ENCODE data around the gene PAFAH1B2.
"Not testable (repeated sequence)": the region's sequence is repeated elsewhere in the genome, so short reads cannot be mapped to it uniquely, and the experiment has no call there.

Gene PAFAH1B2, protein sequence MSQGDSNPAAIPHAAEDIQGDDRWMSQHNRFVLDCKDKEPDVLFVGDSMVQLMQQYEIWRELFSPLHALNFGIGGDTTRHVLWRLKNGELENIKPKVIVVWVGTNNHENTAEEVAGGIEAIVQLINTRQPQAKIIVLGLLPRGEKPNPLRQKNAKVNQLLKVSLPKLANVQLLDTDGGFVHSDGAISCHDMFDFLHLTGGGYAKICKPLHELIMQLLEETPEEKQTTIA

DNA sequence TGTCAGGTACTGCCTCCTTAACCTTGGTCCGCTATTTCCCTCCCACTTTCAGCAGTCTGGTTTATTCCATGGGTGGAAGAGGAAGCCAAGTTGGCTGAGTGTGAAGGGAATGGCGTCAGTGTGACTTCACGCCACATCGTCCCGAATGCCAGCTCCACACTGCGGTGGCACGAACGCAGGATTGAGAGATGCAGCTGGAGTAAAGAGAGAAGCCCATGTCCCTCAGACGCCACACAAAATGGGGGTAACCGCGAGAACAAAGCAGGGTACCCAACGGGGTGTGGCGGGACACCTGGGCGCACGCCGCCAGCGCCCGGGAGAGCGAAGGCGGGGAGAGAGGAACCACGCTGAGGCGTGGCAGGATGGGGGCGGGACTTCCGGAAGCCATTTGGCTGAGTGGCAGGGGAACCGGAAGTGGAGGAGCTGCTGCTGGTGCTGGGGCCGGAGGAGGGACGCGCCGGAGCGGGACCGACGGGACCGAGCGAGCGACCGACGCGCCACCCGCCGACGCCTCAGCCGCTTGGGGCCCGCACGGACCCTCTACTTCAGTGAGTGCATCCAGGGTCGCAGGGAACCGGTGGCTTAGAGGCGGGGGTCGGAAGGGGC lies at the start of gene PAFAH1B2:
TSS of gene PAFAH1B2 (plus strand) at position 417 of the 606 bp plus-strand sequence. CDS start 8,161 bp downstream, outside the sequence.
- peak; percentile 91 for DNase-seq (ENCODE audit: low read depth)

DNA sequence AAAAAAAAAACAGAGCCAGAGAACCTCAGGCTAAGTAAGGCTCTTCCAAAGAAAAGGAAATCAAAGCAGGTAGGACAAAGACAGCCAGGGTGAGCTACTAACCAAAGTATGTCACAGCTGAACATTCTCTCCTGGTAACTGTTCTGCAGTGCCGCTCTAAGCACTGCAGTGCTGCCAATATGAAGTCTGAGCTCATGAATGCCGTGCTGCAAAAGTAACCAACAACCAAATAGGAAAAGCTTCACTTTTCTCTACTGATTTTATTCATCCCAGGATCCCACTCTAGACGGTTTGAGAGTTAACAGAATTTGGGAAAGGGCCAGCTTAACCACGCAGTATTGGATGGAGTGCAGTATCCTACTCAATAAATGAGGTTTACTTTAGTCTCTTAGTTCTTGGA lies 49.3 kb upstream of the PAFAH1B2 start:
- no peak for DNase-seq (ENCODE audit: low read depth)

DNA sequence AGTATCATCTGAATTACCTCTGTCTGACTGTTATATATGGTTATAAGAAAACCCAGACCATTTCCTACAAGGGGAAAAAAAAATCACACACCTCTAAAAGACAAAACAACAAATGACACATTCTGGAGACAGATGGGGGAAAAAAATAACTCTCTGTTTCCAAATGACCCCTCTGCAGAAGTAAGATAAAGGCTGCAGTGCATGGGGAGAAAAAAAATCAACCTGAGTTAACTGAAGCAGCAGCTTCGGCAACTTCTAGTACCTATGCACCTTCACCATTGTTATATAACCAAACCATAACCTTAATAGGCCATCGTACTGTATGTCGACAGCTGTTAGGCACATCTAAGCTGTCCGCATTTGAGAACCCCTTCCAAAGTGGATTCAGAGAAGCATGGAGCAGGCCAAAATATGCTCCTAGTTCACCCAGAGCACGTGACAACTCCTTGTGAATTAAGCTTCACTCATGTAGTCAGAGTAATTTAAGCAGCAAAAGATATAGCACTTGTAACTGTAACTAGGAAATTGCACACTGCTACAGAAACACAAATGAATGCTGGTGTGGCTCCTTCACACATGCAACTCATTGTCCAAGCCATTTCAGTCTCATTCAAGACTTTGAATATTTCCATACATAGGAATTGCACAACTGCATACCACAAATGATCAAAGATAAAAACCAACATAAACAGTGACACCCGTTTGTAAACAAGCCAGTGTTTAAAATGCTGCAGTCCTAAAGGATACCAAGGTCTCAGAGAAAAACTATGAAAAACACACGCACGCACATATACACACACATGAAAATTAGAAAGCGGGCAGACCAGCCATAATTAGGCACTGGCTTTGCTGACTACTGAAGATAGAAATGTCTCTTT lies 48.6 kb upstream of the PAFAH1B2 start:
- DNase-seq (ENCODE audit: low read depth), result no peak

DNA sequence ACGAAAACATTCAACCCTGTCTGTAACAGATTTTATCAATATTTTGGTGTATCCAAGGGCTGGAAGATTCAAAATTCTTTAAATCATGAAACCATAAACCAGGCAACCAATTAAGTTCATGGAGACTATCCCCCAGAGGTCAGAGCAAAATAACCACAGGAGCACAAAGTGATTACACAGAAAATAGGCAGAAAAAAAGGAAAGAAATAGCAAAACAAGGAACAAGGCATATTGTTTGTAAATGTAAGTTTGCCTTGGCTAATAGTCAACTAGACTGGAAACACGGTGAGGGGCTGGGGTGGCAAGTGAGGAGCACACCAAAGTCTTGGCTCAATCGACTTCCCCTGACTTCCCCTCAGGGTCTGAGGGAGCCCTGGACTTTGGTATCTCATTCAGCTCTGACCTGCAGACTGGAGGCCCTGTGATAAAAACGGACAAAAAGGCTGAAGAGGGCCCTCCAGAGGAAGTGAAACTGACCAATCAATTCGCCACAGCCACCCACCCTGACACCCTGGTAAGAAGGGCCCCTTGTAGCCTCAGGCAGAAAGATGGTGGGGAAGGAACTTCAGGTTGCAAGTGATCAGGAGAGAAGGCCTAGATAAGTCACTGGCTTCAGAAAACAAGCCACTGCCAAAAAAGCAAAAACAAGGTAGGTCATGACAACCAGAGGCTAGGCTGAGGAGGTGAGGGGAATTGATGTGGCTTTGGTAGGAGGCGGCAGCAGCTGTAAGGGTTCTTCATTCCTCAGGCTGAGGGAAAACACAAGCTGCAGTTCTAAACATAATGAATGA lies 47.7 kb upstream of the PAFAH1B2 start:
- DNase-seq (ENCODE audit: low read depth), result no peak

DNA sequence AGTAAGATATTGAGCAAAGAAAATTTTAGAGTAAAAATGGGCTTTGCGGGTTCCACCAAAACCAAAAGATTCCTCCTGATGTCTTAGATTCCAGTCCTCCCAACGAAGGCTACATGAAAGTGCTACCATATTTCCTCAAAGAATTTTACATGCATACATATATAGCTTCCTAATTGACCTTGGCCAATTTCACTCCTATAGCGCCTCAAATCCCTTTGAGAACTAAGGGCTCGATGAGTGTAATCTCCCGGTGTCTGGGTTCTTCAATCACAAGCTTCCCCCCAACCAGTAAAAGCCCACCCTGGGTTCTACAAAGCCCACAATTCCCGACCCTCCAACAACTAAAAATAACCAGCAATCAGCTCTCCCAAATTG lies 47.1 kb upstream of the PAFAH1B2 start:
- DNase-seq (ENCODE audit: low read depth), result no peak

DNA sequence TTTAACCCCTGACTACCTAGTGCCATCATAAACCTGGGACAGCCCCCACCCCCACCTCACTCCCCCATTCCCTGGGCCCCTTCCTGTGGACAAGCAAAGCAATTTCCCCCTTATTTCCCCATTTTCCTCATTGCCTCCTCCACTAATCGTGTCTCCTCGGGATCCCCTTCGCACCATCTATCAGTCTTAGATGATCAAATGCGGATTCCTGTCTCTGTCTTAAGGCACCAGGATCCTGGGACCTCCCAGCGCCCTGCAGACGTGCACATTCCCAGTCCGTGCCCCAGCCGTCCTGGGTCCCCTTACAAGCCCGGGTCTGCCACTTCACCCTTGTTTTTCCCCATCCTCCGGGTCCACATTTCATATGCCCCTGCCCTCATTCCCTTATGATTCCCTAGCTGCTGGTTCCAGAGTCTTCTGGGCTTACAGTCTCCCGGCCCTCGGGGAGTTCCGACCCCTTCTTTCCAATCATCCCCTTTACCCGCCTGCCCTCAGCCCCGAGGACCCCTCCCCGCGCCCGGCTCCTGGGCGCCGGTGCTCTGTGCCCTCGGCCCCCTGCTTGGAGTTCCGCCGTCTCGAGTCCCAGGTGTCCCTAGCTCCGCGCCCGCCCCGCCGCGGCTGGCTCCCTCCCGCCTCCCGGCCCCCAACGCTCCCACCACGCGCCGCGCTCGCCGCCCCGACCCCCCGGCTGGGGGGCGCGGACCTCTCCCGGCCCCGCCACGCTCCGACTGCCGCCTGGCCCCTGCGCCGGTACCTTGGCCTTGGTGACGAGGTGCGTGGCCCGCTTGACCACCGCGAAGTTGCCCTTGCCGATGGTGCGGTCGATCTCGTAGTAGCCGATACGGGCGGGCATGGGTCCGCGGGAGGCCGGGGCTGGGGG lies 46.5 kb upstream of the PAFAH1B2 start:
- peak; percentile 16 for DNase-seq (ENCODE audit: low read depth)

DNA sequence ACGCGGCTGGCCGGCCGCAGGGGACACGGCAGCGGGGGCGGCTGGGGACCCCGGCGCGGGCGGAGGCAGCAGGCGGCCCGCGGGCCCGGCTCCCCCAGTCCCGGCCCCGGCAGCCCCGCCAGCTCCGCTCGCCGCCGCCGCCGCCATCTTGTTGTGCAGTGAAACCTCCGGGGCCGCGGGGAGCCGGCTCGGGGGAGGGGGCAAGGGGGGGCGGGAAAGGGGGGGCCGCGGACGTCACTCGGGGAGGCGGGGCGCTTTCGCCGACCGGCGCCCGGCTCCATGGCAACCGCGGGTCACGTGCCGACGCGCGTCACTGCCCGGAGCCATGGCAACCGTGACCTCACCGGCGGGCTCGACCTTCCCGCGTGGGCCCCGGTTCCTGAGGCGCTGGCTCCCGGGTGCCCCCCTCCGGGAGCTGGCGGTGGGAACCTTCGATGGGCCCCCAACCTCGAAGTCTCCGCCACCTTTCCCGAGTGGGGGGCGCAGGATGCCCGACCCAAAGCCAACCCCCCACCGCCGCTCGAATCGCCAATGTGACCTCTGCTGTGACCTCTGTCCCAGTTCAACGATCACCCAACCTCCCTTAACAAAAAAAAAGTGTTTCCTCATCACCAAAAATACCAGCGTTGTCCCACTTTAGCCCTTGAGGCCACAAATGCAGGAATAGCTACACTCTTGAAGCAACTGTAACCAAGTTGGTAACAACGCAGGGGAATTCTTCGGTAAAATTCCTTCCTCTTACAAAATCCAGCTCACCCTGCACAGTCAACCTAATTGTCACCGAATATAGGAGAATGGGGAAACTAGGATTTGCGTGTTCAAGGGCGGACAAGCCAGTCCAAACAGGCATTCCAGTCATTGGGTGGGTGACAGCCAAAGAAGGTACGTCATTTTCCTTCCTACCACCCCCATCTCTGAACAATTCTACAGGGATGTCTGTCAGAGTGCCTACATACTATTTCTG lies 45.5 kb upstream of the PAFAH1B2 start, which contains the start of gene SIK3:
TSS of gene SIK3 (minus strand) at position 160 of the 964 bp plus-strand sequence. CDS start at position 147, 13 bp downstream.
- DNase-seq (ENCODE audit: low read depth), result peak; percentile 93

DNA sequence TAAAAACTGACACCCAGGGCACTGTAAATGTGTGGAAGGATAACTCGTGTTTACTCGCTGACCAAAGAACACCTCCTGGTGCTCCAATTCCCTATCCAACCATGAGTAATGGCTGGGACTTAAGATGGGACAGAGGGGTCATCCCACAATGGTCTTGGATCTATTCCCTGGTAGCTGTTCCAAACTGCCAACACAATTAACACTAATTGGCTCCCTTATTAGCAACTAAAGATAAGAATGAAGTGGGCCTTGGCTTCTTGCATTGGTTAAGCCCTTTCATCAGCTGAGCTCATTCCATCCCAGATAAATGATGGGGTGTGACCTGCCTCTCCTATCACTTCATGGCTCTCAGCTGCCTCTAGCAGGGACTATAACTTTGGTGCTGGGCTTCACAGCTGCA lies 44.4 kb upstream of the PAFAH1B2 start:
- DNase-seq (ENCODE audit: low read depth), result no peak

DNA sequence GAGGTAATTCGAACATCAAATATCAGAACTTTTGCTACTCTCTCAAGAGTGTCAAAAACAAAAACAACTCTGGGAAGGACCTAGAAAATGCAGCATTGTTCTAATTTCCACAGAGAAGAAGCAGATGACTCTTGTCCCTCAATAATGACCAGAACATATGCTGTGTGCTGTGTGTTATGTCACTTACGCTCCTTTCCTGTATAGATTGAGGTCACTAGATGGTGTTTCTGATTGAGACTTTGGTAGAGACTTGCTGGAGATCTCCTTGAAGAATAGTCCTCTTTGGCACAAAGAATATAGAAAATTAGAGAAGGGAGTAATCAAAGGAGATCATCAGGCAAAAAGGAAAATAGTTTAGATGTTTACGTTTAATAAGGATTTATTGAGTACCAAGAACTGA lies 43.5 kb upstream of the PAFAH1B2 start:
- DNase-seq (ENCODE audit: low read depth), result no peak

DNA sequence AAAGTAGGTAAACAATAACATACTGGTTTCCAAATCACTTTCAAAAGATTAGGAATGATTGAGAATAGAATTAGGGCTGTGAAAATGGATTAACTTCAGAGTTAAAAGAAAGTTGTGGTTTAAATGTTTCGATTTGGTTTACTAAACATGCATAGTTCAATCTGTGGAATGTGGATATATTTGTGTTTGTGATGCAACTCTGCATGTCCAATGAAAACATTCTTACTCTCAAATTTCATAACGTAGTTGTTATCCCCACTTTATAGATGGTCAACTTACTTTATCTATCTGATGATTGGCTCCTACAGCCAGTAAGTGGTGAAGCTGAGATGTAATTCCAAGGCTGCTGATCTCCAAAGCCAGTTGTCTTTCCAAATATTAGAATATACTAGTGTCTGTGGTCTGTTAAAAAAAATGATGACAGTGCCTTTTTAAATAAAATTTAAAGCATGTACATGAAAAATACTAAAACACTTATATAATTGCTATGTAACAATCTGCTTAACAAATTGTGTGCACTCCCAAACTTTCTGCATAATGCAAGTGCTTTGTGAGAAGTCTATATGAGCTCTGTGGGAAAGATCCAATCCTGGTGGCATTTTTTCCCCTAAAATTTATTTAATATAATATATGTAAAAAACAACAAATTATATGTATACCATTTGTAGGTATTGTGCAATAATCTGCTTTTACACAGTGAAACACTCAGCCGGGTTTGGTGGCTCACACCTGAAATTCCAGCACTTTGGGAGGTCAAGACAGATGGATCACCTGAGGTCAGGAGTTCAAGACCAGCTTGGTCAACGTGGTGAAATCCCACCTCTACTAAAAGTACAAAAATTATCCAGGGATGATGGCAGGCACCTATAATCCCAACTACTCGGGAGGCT lies 36.1 kb upstream of the PAFAH1B2 start:
- no peak for DNase-seq (ENCODE audit: low read depth)

DNA sequence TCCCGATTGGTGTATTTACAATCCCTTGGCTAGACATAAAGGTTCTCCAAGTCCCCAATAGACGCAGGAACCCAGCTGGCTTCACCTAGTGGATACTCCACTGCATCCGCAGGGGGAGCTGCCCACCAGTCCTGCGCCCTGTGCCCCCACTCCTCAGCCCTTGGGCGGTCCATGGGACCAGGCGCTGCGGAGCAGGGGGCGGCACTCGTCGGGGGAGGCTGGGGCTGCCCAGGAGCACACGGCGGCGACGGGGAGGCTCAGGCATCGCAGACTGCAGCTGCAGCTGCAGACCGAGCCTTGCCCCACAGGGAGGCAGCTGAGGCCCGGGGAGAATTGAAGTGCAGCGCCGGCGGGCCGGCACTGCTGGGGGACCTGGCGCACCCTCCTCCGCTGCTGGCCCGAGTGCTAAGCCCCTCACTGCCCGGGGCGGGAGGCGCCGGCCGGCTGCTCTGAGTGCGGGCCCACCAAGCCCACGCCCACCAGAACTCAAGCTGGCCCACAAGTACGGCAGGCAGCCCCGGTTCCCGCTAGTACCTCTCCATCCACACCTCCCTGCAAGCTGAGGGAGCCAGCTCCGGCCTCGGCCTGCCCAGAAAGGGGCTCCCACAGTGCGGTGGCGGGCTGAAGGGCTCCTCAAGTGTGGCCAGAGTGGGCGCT lies 33.7 kb upstream of the PAFAH1B2 start:
- no peak for DNase-seq (ENCODE audit: low read depth)

DNA sequence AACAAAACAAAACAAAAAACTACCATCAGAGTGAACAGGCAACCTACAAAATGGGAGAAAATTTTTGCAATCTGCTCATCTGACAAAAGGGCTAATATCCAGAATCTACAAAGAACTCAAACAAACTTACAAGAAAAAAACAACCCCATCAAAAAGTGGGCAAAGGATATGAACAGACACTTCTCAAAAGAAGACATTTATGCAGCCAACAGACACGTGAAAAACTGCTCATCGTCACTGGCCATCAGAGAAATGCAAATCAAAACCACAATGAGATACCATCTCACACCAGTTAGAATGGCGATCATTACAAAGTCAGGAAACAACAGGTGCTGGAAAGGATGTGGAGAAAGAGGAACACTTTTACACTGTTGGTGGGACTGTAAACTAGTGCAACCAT lies 31.6 kb upstream of the PAFAH1B2 start:
- not testable (repeated sequence) for DNase-seq (ENCODE audit: low read depth)

DNA sequence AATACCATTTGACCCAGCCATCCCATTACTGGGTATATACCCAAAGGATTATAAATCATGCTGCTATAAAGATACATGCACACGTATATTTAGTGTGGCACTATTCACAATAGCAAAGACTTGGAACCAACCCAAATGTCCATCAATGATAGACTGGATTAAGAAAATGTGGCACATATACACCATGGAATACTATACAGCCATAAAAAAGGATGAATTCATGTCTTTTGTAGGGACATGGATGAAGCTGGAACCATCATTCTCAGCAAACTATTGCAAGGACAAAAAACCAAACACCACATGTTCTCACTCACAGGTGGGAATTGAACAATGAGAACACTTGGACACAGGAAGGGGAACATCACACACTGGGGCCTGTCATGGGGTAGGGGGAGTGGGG lies 31.1 kb upstream of the PAFAH1B2 start:
- DNase-seq (ENCODE audit: low read depth), result not testable (repeated sequence)

DNA sequence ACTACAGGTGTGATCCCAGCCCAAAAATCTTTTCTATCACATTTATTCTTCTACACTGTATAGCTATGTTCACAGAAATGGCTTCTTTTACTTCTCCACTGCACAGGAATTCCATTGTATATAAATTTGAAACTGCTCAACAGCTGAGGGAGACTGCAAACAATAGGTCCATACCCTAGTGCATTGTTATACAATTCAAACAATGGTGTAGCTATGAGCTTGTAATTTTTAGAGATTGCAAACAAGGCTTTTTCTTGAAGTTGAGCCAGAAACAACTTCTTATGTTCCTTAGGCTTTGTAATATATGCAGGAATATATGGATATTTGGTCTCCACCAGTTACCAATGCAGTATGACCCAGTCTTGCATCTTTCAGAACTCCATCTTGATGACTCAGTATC lies 26.4 kb upstream of the PAFAH1B2 start:
- no peak for DNase-seq (ENCODE audit: low read depth)

DNA sequence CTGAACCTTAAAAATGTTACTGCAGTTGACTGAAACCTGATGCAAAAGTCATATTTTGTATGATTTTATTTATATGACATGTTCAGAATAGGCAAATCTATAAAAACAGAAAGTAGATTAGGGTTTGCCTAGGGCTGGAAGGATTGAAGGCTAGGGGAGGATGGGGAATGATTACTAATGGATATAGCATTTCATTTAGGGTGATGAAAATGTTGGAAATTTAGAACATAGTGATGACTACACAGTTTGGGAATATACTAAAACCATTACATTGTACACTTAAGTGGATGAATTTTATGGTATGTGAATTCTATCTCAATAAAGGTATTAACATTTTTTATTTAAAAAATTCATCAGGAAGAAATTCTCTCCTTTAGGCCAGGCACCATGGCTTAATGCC lies 22.9 kb upstream of the PAFAH1B2 start:
- DNase-seq (ENCODE audit: low read depth), result no peak

DNA sequence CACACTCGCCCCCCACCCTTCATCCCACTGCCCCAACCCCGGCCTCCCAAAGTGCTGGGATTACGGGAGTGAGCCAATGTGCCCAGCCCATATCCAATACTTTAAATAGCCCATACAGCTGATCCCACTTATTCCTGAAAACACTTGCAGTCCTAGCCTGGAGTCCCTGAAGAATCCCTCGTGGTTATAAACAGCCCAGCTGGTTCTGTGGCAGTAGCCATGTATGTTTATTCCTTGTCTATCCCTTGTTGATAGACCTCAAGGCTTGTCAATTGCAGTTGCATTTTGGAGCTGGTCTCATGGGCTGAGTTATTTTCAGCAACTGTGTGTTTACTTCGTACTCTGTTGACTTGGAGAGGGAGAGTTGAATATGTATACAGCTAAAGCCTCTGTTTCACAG lies 21.5 kb upstream of the PAFAH1B2 start:
- DNase-seq (ENCODE audit: low read depth), result no peak

DNA sequence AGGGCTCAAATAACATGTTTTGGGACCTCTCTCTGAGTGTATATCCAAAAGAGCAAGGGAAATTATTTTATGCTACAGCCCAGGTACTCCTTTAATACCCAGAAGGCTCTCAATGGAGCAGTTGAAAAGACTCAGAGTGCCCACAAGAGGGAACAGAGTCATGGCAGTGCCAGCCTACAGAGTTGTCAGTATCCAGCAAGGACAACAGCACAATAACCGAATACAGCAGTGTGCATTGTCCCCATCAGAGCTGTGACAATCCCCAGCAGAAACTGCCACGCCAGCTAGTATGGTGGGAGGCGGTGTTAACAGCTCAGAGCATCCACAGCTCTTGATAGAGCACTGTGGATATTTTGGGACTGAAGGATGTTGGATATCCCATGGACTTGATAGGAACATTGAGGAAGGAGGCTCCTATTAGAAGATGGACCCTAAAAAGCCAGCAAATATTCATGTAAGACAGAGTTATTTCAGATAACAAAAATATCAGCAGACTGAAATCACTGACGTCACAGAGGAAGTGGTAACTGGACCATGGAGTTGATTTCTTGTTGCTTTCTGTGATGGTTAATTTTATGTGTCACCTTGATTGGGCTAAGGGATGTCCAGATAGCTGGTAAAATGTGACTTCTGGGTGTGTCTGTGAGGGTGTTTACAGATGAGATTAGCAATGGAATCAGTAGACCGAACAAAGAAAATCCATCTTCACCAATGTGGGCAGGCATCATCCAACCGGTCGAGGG lies 17.7 kb upstream of the PAFAH1B2 start:
- no peak for DNase-seq (ENCODE audit: low read depth)

Data from activated T-helper 1 cell treated with Interleukin-2 at 50 U/mL for 16 hours (primary cell).